CD14-positive monocyte (primary cell): ENCODE measurements around the gene NUP43. TPM values are rescaled to one million over a fixed set of nuclear protein-coding genes. Genes with fewer than 3 reads are reported as not detected.
"Not testable (repeated sequence)": the region's sequence is repeated elsewhere in the genome, so short reads cannot be mapped to it uniquely, and the experiment has no call there.

Source experiments
- DNase-seq, 3 donors: peaks; one replicate each; pipeline ENCODE4 v3.0.0-alpha.2; 2011 to 2022
- H2AFZ ChIP-seq: 2 replicates; pipeline ENCODE4 v1.6.0; 2012; ENCODE audit warnings: mild to moderate bottlenecking, low read depth, low read length, inconsistent platforms; ENCODE audit not compliant: insufficient read depth, poor library complexity, severe bottlenecking
- H3K27ac ChIP-seq, 2 donors: 1 replicate in 1 of 2; 2 replicates in 1 of 2; pipeline ENCODE4 v1.5.1; 2012 to 2013; ENCODE audit warnings: low read length in 2 of 2, control low read depth in 1 of 2, inconsistent platforms in 1 of 2, low read depth in 1 of 2, mild to moderate bottlenecking in 1 of 2
- H3K27me3 ChIP-seq, 2 donors: one replicate each; pipeline versions ENCODE4 v1.6.0 to v1.6.1; 2011 to 2013; ENCODE audit warnings: low read length in 2 of 2; ENCODE audit not compliant: control insufficient read depth in 2 of 2, insufficient read depth in 2 of 2
- H3K36me3 ChIP-seq, 2 donors: replicated peaks in 1 of 2; 1 replicate in 1 of 2; 2 replicates in 1 of 2; pipeline versions ENCODE4 v1.5.1 to v1.6.1; 2012 to 2013; ENCODE audit warnings: low read length in 2 of 2, control low read depth in 1 of 2, inconsistent platforms in 1 of 2, mild to moderate bottlenecking in 1 of 2; ENCODE audit not compliant: insufficient read depth in 2 of 2, control insufficient read depth in 1 of 2
- H3K4me1 ChIP-seq, 2 donors: 1 replicate in 1 of 2; 2 replicates in 1 of 2; pipeline versions ENCODE4 v1.5.1 to v1.6.1; 2012 to 2013; ENCODE audit warnings: low read length in 2 of 2, control low read depth in 1 of 2, inconsistent platforms in 1 of 2, mild to moderate bottlenecking in 1 of 2, moderate library complexity in 1 of 2; ENCODE audit not compliant: insufficient read depth in 2 of 2, control insufficient read depth in 1 of 2
- H3K4me2 ChIP-seq: replicated peaks from 2 replicates; pipeline ENCODE3; 2012; ENCODE audit warnings: low read length, moderate library complexity, mild to moderate bottlenecking; ENCODE audit not compliant: poor library complexity, severe bottlenecking; ENCODE audit errors: extremely low read depth
- H3K4me3 ChIP-seq, 3 experiments: fragments of 200-600 bp in 1 of 3; sonication (generic) in 1 of 3; replicated peaks in 1 of 3; 1 replicate in 2 of 3; 2 replicates in 1 of 3; pipeline ENCODE4 v1.5.1; 2011 to 2013; ENCODE audit warnings: low read length in 3 of 3, mild to moderate bottlenecking in 3 of 3, control low read depth in 2 of 3, low read depth in 2 of 3, inconsistent platforms in 1 of 3, moderate library complexity in 1 of 3
- H3K79me2 ChIP-seq: 2 replicates; pipeline ENCODE4 v1.6.0; 2012; ENCODE audit warnings: mild to moderate bottlenecking, control low read depth, inconsistent platforms, low read length, moderate library complexity; ENCODE audit not compliant: insufficient read depth
- H3K9ac ChIP-seq: 2 replicates; pipeline ENCODE4 v1.6.0; 2017; ENCODE audit warnings: low read length, mild to moderate bottlenecking; ENCODE audit not compliant: insufficient read depth, poor library complexity, severe bottlenecking
- H3K9me3 ChIP-seq, 2 donors: replicated peaks in 1 of 2; 1 replicate in 1 of 2; 2 replicates in 1 of 2; pipeline versions ENCODE4 v1.5.1 to v1.6.1; 2012 to 2013; ENCODE audit warnings: low read length in 2 of 2, control low read depth in 1 of 2; ENCODE audit not compliant: control insufficient read depth in 1 of 2, insufficient read depth in 1 of 2
- H4K20me1 ChIP-seq: 2 replicates; pipeline ENCODE4 v1.6.0; 2012; ENCODE audit warnings: mild to moderate bottlenecking, low read length, control low read depth, moderate library complexity; ENCODE audit not compliant: insufficient read depth
- H3K27ac Mint-ChIP-seq, 7 donors: one replicate each; pipeline ENCODE4 v1.8.0; 2020; ENCODE audit warnings: mild to moderate bottlenecking in 7 of 7, mixed read lengths in 7 of 7, moderate library complexity in 6 of 7, inconsistent platforms in 2 of 7
- H3K27me3 Mint-ChIP-seq, 3 donors: one replicate each; pipeline ENCODE4 v1.8.0; 2021 to 2022; ENCODE audit warnings: low read depth in 3 of 3, mild to moderate bottlenecking in 3 of 3, mixed read lengths in 3 of 3, moderate library complexity in 3 of 3, inconsistent platforms in 1 of 3
- H3K36me3 Mint-ChIP-seq, 2 donors: one replicate each; pipeline ENCODE4 v1.8.0; 2020; ENCODE audit warnings: mixed read lengths in 2 of 2, inconsistent platforms in 1 of 2, mild to moderate bottlenecking in 1 of 2
- H3K4me1 Mint-ChIP-seq: one replicate; pipeline ENCODE4 v1.8.0; 2020; ENCODE audit warnings: mild to moderate bottlenecking, mixed read lengths
- H3K4me3 Mint-ChIP-seq, 2 donors: one replicate each; pipeline ENCODE4 v1.8.0; 2020; ENCODE audit warnings: mild to moderate bottlenecking in 2 of 2, mixed read lengths in 2 of 2, moderate library complexity in 1 of 2
- H3K9me3 Mint-ChIP-seq, 7 donors: one replicate each; pipeline ENCODE4 v1.8.0; 2020 to 2022; ENCODE audit warnings: mixed read lengths in 7 of 7, mild to moderate bottlenecking in 6 of 7, moderate library complexity in 6 of 7, inconsistent platforms in 2 of 7
- CTCF ChIP-seq: fragments of 200-600 bp; IDR thresholded peaks from one replicate; pipeline ENCODE4 v1.8.0; 2022; ENCODE audit warnings: antibody characterized with exemption, mild to moderate bottlenecking
- WGBS: methylation state at CpG from one replicate; pipeline ENCODE4 v1.1.5; 2013; ENCODE audit warnings: missing lambda C conversion rate; ENCODE audit not compliant: insufficient coverage; 5-methylcytosine and 5-hydroxymethylcytosine counted together
- intact Hi-C, 2 donors: fragments of 100-400 bp; cut with micrococcal nuclease; formaldehyde crosslinking; loops; one replicate each; pipeline versions ENCODE4 v1.15.0 to v1.15.1; 2023
- polyA plus RNA-seq, 3 donors: library from polyadenylated mRNA; depleted of rRNA in 1 of 3; unstranded in 2 of 3; stranded (reverse) in 1 of 3; fragments of 300-500 nt in 2 of 3; fragments of >200 nt in 1 of 3; fragmentation: Illumina TruSeq in 2 of 3; gene quantifications; 1 replicate in 2 of 3; 2 replicates in 1 of 3; pipeline ENCODE4 v1.2.3, GENCODE V29; 2012 to 2021

NUP43 gene
- polyA plus RNA-seq, 3 donors, result 4.5 to 7.2 (median 6.9) TPM

GRCh38 chr6:149754548-149754947 is 8.2 kb upstream of the NUP43 start:
- Histone ChIP-seq H3K4me3 (no peak overlapping the region), H3K79me2 (peaks cover 98% of the 10 kb centered on the region), H3K4me1 (peaks cover 54 to 59% of the 10 kb centered on the region in 2 donors), H4K20me1 (peaks cover 76% of the 10 kb centered on the region), H3K27me3 (no peaks in the 10 kb centered on the region), H2AFZ (no peak overlapping the region), H3K9me3 (no peaks in the 10 kb centered on the region), H3K9ac (no peak overlapping the region), H3K27ac (peak overlapping the region in 1 of 2 donors; percentile 89), H3K4me2 (peak overlapping the region; percentile 98), H3K36me3 (peaks cover 7 to 12% of the 10 kb centered on the region in 2 donors)
- Mint-ChIP-seq H3K27ac (peak overlapping the region; percentile 6 to 87 (median 72)), H3K36me3 (peaks cover 8 to 20% of the 10 kb centered on the region in 2 donors), H3K4me1 (peaks cover 60% of the 10 kb centered on the region), H3K4me3 (no peak overlapping the region), H3K27me3 (no peaks in the 10 kb centered on the region), H3K9me3 (no peaks in the 10 kb centered on the region)
- intact Hi-C loops, result loop anchor here (5.0 kb wide), 1 partner anchor 37 kb away; the partner anchor contains the start of gene LATS1 (in 2 of the 2)
- no CpG with 5 or more reads among the region's 4 CpGs for WGBS
- peak; percentile 12 to 81 (median 34) for DNase-seq
- no peak for TF ChIP-seq CTCF

GRCh38 chr6:149753374-149753637 is 7.0 kb upstream of the NUP43 start:
- peak overlapping the region; percentile 87 to 97 (median 94) for H3K27ac Mint-ChIP-seq

More at GRCh38 chr6:149753374-149753637, 7.0 kb upstream of the NUP43 start:
- Mint-ChIP-seq H3K4me3 (peak overlapping the region; percentile 67 to 76), H3K36me3 (peaks cover 6 to 11% of the 10 kb centered on the region in 2 donors), H3K4me1 (peaks cover 63% of the 10 kb centered on the region)
- not testable (repeated sequence) for H3K9ac ChIP-seq, H3K27me3 Mint-ChIP-seq, H3K36me3 ChIP-seq, H3K27me3 ChIP-seq, H3K9me3 ChIP-seq, H2AFZ ChIP-seq, H3K9me3 Mint-ChIP-seq, DNase-seq
- H4K20me1 ChIP-seq, result peaks cover 63% of the 10 kb centered on the region
- no CpG with 5 or more reads among the region's 3 CpGs for WGBS
- peaks cover 87% of the 10 kb centered on the region for H3K79me2 ChIP-seq
- H3K27ac ChIP-seq, result peak overlapping the region; percentile 80 to 89
- peak overlapping the region; percentile 98 for H3K4me2 ChIP-seq
- peak overlapping the region in 2 of 3 experiments; percentile 11 to 88 for H3K4me3 ChIP-seq
- peaks cover 57 to 66% of the 10 kb centered on the region in 2 donors for H3K4me1 ChIP-seq
- intact Hi-C loops, result loop anchor here (5.0 kb wide), 1 partner anchor 36 kb away; the partner anchor contains the start of gene LATS1 (in 2 of the 2)
